Neutrophil (primary cell): Measurements from ENCODE around the gene KPNA4.

Source experiments
- H3K27ac ChIP-seq: fragments of 200-600 bp; sonication (generic); 2 replicates; pipeline ENCODE4 v1.5.1; 2016; ENCODE audit warnings: mild to moderate bottlenecking, moderate library complexity
- H3K27me3 ChIP-seq: fragments of 200-600 bp; sonication (generic); 2 replicates; pipeline ENCODE4 v1.6.0; 2016; ENCODE audit warnings: mild to moderate bottlenecking
- H3K36me3 ChIP-seq: fragments of 200-600 bp; sonication (generic); 2 replicates; pipeline ENCODE4 v1.5.1; 2017
- H3K4me1 ChIP-seq, 2 experiments: fragments of 200-600 bp in 1 of 2; sonication (generic) in 1 of 2; 1 replicate in 1 of 2; 2 replicates in 1 of 2; pipeline versions ENCODE4 v1.5.1 to v1.6.1; 2013 to 2016; ENCODE audit warnings: low read depth in 1 of 2, low read length in 1 of 2, mild to moderate bottlenecking in 1 of 2, moderate library complexity in 1 of 2; ENCODE audit not compliant: control insufficient read depth in 1 of 2, insufficient read depth in 1 of 2
- H3K4me3 ChIP-seq, 2 experiments: fragments of 200-600 bp in 1 of 2; sonication (generic) in 1 of 2; 1 replicate in 1 of 2; 2 replicates in 1 of 2; pipeline ENCODE4 v1.5.1; 2013 to 2016; ENCODE audit warnings: low read depth in 1 of 2, low read length in 1 of 2, mild to moderate bottlenecking in 1 of 2, moderate library complexity in 1 of 2
- H3K9me3 ChIP-seq: fragments of 200-600 bp; sonication (generic); 2 replicates; pipeline ENCODE4 v1.5.1; 2016
- CTCF ChIP-seq: fragments of 200-600 bp; sonication (generic); IDR thresholded peaks from 2 replicates; pipeline ENCODE4 v1.5.1; 2016; ENCODE audit warnings: antibody characterized with exemption

KPNA4 gene

GRCh38 chr3:160445854-160446253 lies 119.5 kb downstream of the KPNA4 start:
- Histone ChIP-seq H3K4me3 (no peak overlapping the region), H3K36me3 (no peaks in the 10 kb centered on the region), H3K9me3 (no peaks in the 10 kb centered on the region), H3K4me1 (peaks cover 13 to 16% of the 10 kb centered on the region in 2 experiments), H3K27me3 (no peaks in the 10 kb centered on the region), H3K27ac (no peak overlapping the region)
- TF ChIP-seq CTCF: no peak
